Esophagus squamous epithelium (tissue), 5 donors: Measurements from ENCODE around the gene CDC14A. TPM values are rescaled to one million over a fixed set of nuclear protein-coding genes. Genes with fewer than 3 reads are reported as not detected.

Experiments used
- DNase-seq: peaks from one replicate; lab custom pipeline; 2025; lab: John Stamatoyannopoulos, UW
- H3K27ac ChIP-seq, 4 donors: fragments of 200-600 bp; sonication (generic); one replicate each; pipeline ENCODE4 v1.5.1; 2016 to 2019; ENCODE audit warnings: mild to moderate bottlenecking in 1 of 4
- H3K27me3 ChIP-seq, 4 donors: fragments of 200-600 bp; sonication (generic); 1 replicate in 3 of 4; 2 replicates in 1 of 4; pipeline versions ENCODE4 v1.5.1 to v1.6.0; 2017 to 2021; ENCODE audit warnings: antibody characterized with exemption in 1 of 4
- H3K36me3 ChIP-seq, 3 donors: fragments of 200-600 bp; sonication (generic); one replicate each; pipeline ENCODE4 v1.5.1; 2016 to 2019
- H3K4me1 ChIP-seq, 3 donors: fragments of 200-600 bp; sonication (generic); one replicate each; pipeline ENCODE4 v1.5.1; 2017 to 2019
- H3K4me3 ChIP-seq, 4 donors: fragments of 200-600 bp; sonication (generic); 1 replicate in 3 of 4; 2 replicates in 1 of 4; pipeline ENCODE4 v1.5.1; 2016 to 2019; ENCODE audit warnings: mild to moderate bottlenecking in 2 of 4, moderate library complexity in 1 of 4
- H3K9me3 ChIP-seq, 3 donors: fragments of 200-600 bp; sonication (generic); one replicate each; pipeline ENCODE4 v1.5.1; 2016 to 2019
- POLR2A ChIP-seq, 4 donors: fragments of 450-650 bp; IDR thresholded peaks; one replicate each; pipeline ENCODE4 v1.6.1; 2017; ENCODE audit warnings: antibody characterized with exemption in 4 of 4, mild to moderate bottlenecking in 4 of 4, moderate library complexity in 3 of 4
- WGBS, 2 donors: methylation state at CpG; one replicate each; pipeline ENCODE4 v1.1.5; 2018; 5-methylcytosine and 5-hydroxymethylcytosine counted together
- intact Hi-C: fragments of 100-400 bp; cut with DNase I; formaldehyde crosslinking; loops from one replicate; pipeline ENCODE4 v1.15.0; 2022
- total RNA-seq, 4 donors: library from RNA; depleted of rRNA; stranded (reverse); fragments of >200 nt; gene quantifications; one replicate each; pipeline ENCODE4 v1.1.0, GENCODE V29; 2016
- TF ChIP-seq, protein P1 (sequence below), 6 experiments: fragments of 450-650 bp in 4 of 6; fragments of 200-600 bp in 2 of 6; sonication (generic) in 2 of 6; IDR thresholded peaks; one replicate each; pipeline ENCODE4 v1.5.1; 2016 to 2019; ENCODE audit warnings: antibody characterized with exemption in 6 of 6, mild to moderate bottlenecking in 4 of 6, moderate library complexity in 4 of 6
- donor health status: DM: yes; HTN: yes; CAD: no.

Gene CDC14A
- total RNA-seq, 4 donors from 2014 or later, result 3.0 to 8.6 (median 4.3) TPM

DNA sequence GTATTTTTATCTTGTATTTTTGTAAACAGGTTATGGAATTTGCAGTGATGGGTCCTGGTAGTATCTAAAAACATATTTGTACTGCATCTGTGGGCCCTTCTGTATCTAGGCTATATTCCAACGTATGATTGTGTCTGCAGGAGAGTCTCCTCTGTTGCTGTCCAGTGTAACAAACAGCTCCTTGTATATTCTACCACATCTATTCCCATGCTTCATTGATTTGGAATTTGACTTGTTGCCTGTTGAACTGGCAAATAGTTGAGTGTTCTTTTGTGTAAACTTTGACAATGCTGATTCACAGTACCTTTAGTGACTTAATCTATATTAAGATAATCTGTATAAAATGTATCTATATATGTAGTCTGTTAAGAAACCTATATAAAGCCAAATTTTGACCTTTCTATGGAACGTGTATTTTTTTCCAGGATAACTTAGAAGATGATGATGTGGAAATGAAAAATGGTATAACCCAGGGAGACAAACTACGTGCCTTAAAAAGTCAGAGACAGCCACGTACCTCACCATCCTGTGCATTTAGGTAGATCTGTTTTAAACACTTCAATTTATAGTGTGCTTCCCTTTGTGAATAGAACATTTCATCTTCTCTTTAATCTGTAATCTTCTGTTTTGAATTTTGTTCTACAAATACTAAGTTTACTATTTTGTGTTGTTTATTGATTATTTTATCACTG, 142.2 kb downstream of the CDC14A start:
- TF ChIP-seq, protein P1, sequence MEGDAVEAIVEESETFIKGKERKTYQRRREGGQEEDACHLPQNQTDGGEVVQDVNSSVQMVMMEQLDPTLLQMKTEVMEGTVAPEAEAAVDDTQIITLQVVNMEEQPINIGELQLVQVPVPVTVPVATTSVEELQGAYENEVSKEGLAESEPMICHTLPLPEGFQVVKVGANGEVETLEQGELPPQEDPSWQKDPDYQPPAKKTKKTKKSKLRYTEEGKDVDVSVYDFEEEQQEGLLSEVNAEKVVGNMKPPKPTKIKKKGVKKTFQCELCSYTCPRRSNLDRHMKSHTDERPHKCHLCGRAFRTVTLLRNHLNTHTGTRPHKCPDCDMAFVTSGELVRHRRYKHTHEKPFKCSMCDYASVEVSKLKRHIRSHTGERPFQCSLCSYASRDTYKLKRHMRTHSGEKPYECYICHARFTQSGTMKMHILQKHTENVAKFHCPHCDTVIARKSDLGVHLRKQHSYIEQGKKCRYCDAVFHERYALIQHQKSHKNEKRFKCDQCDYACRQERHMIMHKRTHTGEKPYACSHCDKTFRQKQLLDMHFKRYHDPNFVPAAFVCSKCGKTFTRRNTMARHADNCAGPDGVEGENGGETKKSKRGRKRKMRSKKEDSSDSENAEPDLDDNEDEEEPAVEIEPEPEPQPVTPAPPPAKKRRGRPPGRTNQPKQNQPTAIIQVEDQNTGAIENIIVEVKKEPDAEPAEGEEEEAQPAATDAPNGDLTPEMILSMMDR (IDR thresholded peaks at IDR 0.05), result no peak
- no peak for TF ChIP-seq POLR2A (IDR thresholded peaks at IDR 0.05)
- WGBS, 2 donors, result 82 to 91% methylated on average over 4 of the region's 4 CpGs
- intact Hi-C loops, result no loop called here
- Histone ChIP-seq H3K9me3 (no peaks in the 10 kb centered on the region), H3K27me3 (peaks cover 0 to 49% (median 0%) of the 10 kb centered on the region in 4 donors), H3K27ac (no peak overlapping the region), H3K4me3 (no peak overlapping the region), H3K4me1 (no peaks in the 10 kb centered on the region), H3K36me3 (peaks cover 0 to 44% (median 0%) of the 10 kb centered on the region in 3 donors)
- no peak for DNase-seq

DNA sequence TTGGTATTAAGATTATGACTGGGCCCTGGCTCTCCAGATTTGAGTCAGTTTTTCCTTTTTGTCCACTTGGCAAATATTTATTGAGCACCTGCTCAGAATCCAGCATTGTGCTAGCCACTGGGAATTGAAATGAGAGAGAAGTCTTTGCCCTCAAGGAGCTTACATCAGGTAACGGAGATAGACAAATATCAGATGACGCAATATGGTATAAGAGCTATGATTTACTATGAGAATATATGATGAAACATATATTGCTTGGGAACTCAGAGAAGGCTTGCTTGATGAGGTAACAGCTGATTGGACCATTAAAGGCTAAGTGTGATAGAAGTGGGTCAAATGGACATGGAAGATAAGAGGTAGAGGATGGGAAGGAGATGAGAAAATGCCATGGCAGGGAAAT, 144.6 kb downstream of the CDC14A start:
- Histone ChIP-seq H3K4me1 (peaks cover 0 to 1% (median 0%) of the 10 kb centered on the region in 3 donors), H3K27ac (no peak overlapping the region), H3K9me3 (no peaks in the 10 kb centered on the region), H3K36me3 (peaks cover 0 to 52% (median 0%) of the 10 kb centered on the region in 3 donors), H3K27me3 (peaks cover 0 to 58% (median 0%) of the 10 kb centered on the region in 4 donors), H3K4me3 (no peak overlapping the region)
- TF ChIP-seq POLR2A (IDR thresholded peaks at IDR 0.05), result no peak
- TF ChIP-seq, protein P1 (IDR thresholded peaks at IDR 0.05), result no peak
- 79 to 88% methylated on average over 2 of the region's 2 CpGs for WGBS, 2 donors
- no peak for DNase-seq
- intact Hi-C loops, result no loop called here

DNA sequence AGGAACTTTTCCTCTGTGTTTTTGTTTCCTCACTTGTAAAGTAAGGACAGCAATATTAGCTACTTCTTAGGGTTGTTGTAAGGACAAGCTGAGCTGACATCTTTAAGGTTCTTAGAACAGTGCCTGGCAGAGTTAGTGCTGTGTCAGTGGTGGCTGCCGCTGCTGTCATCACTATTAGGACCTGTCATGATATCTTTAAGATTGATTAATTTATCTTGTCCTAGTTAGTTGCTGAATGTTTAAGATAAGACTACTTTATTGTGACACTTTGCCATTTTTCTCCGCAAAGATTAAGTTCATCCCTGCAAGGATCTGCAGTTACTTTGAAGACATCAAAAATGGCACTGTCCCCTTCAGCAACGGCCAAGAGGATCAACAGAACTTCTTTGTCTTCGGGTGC, 145.5 kb downstream of the CDC14A start:
- Histone ChIP-seq H3K27me3 (peaks cover 0 to 58% (median 0%) of the 10 kb centered on the region in 4 donors), H3K36me3 (peaks cover 0 to 52% (median 0%) of the 10 kb centered on the region in 3 donors)
- 90 to 98% methylated on average over 4 of the region's 4 CpGs for WGBS, 2 donors

GRCh38 chr1:100499194-100499811, 147.0 kb downstream of the CDC14A start:
- no peak for DNase-seq
- H3K4me1 ChIP-seq, result peaks cover 0 to 10% (median 0%) of the 10 kb centered on the region in 3 donors
- H3K27me3 ChIP-seq, result peaks cover 0 to 66% (median 0%) of the 10 kb centered on the region in 4 donors
- intact Hi-C loops, result no loop called here
- no peaks in the 10 kb centered on the region for H3K9me3 ChIP-seq
- 91 to 92% methylated on average over 11 of the region's 11 CpGs for WGBS, 2 donors
- peaks cover 0 to 52% (median 0%) of the 10 kb centered on the region in 3 donors for H3K36me3 ChIP-seq
- no peak for TF ChIP-seq POLR2A (IDR thresholded peaks at IDR 0.05)
- TF ChIP-seq, protein P1 (IDR thresholded peaks at IDR 0.05), result no peak
- H3K4me3 ChIP-seq, result no peak overlapping the region
- H3K27ac ChIP-seq, result no peak overlapping the region

More for the DNA sequence above, 145.5 kb downstream of the CDC14A start:
- Histone ChIP-seq H3K4me3 (no peak overlapping the region), H3K4me1 (peaks cover 0 to 8% (median 0%) of the 10 kb centered on the region in 3 donors), H3K9me3 (no peaks in the 10 kb centered on the region), H3K27ac (no peak overlapping the region)
- DNase-seq, result no peak
- intact Hi-C loops, result no loop called here
- TF ChIP-seq, protein P1 (IDR thresholded peaks at IDR 0.05), result no peak
- no peak for TF ChIP-seq POLR2A (IDR thresholded peaks at IDR 0.05)
